Metanephros (tissue), 2 donors: ENCODE data around the gene NFATC2. TPM values are rescaled to one million over a fixed set of nuclear protein-coding genes. Genes with fewer than 3 reads are reported as not detected.

Experiments
- small RNA-seq: library from RNA; depleted of rRNA; stranded (forward); fragments of <200 nt; gene quantifications from one replicate; pipeline ENCODE3, GENCODE V24; 2014; ENCODE audit warnings: low replicate concordance
- total RNA-seq: library from RNA; depleted of rRNA; stranded (reverse); fragments of >200 nt; gene quantifications from one replicate; pipeline ENCODE4 v1.2.3, GENCODE V29; 2014

Gene NFATC2
- total RNA-seq, result 4.3 TPM

GRCh38 chr20:51542571-51543421, at the start of gene NFATC2:
NFATC2 (minus strand) TSS chr20:51542719; CDS start chr20:51542499, 220 bp downstream.

Small RNA genes lying within 50 kb of the gene (small RNA-seq; reads per million reads assigned to genes)
- not detected for gene MIR3194

Other genes starting within 250 kb of the NFATC2 start
- 59.3 TPM for gene ATP9A, start 225.7 kb upstream of the NFATC2 start, total RNA-seq